Activated CD4-positive, alpha-beta T cell treated with anti-CD3 and anti-CD28 coated beads for 36 hours (primary cell): Measurements from ENCODE around the gene WDR55. TPM values are rescaled to one million over a fixed set of nuclear protein-coding genes. Genes with fewer than 3 reads are reported as not detected.
"Not testable (repeated sequence)": the region's sequence is repeated elsewhere in the genome, so short reads cannot be mapped to it uniquely, and the experiment has no call there.

Source experiments
- ATAC-seq: fragments of 200-7000 bp; cut with Tn5 transposase; one replicate; pipeline ENCODE4 v1.10.0; 2021; ENCODE audit warnings: mild to moderate bottlenecking, moderate library complexity
- CTCF ChIA-PET: fragments of 350-600 bp; sonication (Branson Sonifier 250); formaldehyde crosslinking; loops from one replicate; lab custom pipeline; 2021; ENCODE audit warnings: antibody characterized with exemption; lab: Charles Lee
- POLR2A ChIA-PET: fragments of 350-600 bp; sonication (Branson Sonifier 250); formaldehyde crosslinking; loops from one replicate; lab custom pipeline; 2021; ENCODE audit warnings: antibody characterized with exemption, inconsistent platforms; lab: Charles Lee
- DNase-seq: peaks from one replicate; pipeline ENCODE4 v3.0.0-alpha.2; 2020
- H3K27ac Mint-ChIP-seq: one replicate; pipeline ENCODE4 v1.8.0; 2021; ENCODE audit warnings: mixed read lengths
- H3K27me3 Mint-ChIP-seq: one replicate; pipeline ENCODE4 v1.8.0; 2021; ENCODE audit warnings: mixed read lengths
- H3K36me3 Mint-ChIP-seq: one replicate; pipeline ENCODE4 v1.8.0; 2021; ENCODE audit warnings: low read depth, mixed read lengths
- H3K4me1 Mint-ChIP-seq: one replicate; pipeline ENCODE4 v1.8.0; 2021; ENCODE audit warnings: mixed read lengths
- H3K4me3 Mint-ChIP-seq: one replicate; pipeline ENCODE4 v1.8.0; 2021; ENCODE audit warnings: mild to moderate bottlenecking, moderate library complexity, mixed read lengths
- H3K9me3 Mint-ChIP-seq: one replicate; pipeline ENCODE4 v1.8.0; 2021; ENCODE audit warnings: low read depth, mixed read lengths
- intact Hi-C, 2 experiments: fragments of 100-400 bp; cut with DNase I in 1 of 2; cut with micrococcal nuclease in 1 of 2; formaldehyde crosslinking; loops; one replicate each; pipeline versions ENCODE4 v1.14.2 to v1.15.1; 2022 to 2024; cut with DNase I, micrococcal nuclease
- total RNA-seq, 2 experiments: library from RNA; stranded (reverse); gene quantifications; one replicate each; pipeline ENCODE4 v1.2.3, GENCODE V29; 2021

Gene WDR55
- total RNA-seq, 2 experiments from 2014 or later, result 25.9 to 31.7 TPM

DNA sequence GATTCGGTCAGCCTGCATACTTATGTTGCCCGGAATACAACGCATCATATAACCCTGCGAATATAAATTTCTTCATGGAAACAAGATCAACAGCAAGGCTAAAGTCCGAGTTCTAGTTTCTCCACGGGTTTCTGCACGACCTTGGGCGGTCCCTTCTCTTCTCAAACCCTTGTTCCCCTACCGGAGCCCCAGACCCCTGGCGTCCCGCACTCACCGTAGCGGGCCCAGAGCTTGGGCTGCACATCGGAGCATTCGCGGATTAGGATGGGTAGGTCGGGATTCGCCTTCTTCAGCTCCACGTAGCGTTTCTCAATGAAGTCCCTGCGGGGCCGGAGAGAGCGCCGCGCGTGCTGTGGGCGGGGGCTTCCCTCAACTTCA, 17.7 kb upstream of the WDR55 start:
- POLR2A ChIA-PET, result interaction anchor here (0.6 to 2.0 kb wide), 14 partner anchors 8 to 245 kb away, joined by 3 to 17 read pairs (median 8); partner anchors contain the start of genes ANKHD1, EIF4EBP3, HARS1 and HARS2
- no peak for DNase-seq
- peak; percentile 14 for ATAC-seq

DNA sequence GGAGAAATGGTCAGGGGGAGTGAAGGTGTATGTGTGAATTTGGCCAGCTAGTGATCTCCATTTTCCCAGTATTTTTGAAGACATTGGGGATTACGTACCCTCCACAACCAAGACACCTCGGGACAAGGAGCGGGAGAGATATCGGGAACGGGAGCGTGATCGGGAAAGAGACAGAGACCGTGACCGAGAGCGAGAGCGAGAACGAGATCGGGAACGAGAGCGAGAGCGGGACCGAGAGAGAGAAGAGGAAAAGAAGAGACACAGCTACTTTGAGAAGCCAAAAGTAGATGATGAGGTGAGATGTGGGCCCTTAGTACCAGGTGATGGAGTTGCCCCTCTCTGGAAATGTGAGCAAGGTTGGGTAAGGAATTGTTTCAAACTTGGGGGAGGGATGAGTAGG, 5.8 kb upstream of the WDR55 start:
- Mint-ChIP-seq H3K4me3 (no peak overlapping the region), H3K36me3 (peaks cover 60% of the 10 kb centered on the region), H3K27me3 (no peaks in the 10 kb centered on the region), H3K27ac (peak overlapping the region; percentile 9), H3K4me1 (no peaks in the 10 kb centered on the region), H3K9me3 (no peaks in the 10 kb centered on the region)
- CTCF ChIA-PET, result interaction anchor here (0.6 to 1.2 kb wide), 3 partner anchors 8 to 733 kb away, joined by 3 read pairs; partner anchors contain the start of genes IK and NDUFA2
- intact Hi-C loops, result no loop called here
- POLR2A ChIA-PET, result no interaction called here
- DNase-seq, result no peak
- no peak for ATAC-seq

More for the DNA sequence above, 17.7 kb upstream of the WDR55 start:
- H3K27ac Mint-ChIP-seq, result peak overlapping the region; percentile 98
- H3K4me3 Mint-ChIP-seq, result peak overlapping the region; percentile 97
- CTCF ChIA-PET, result interaction anchor here (0.6 to 2.3 kb wide), 18 partner anchors 7 to 403 kb away, joined by 3 to 13 read pairs (median 4); partner anchors contain the start of genes CD14, EIF4EBP3, HARS1 and HARS2
- peaks cover 52% of the 10 kb centered on the region for H3K36me3 Mint-ChIP-seq
- intact Hi-C loops, result loop anchor here (1.0 to 5.0 kb wide), 10 partner anchors 8 to 246 kb away; partner anchors contain the start of genes EIF4EBP3 (in 2 of the 2), HARS1 (in 2 of the 2), HARS2 (in 2 of the 2) and TMCO6 (in 2 of the 2)
- no peaks in the 10 kb centered on the region for H3K27me3 Mint-ChIP-seq
- H3K9me3 Mint-ChIP-seq, result no peaks in the 10 kb centered on the region
- H3K4me1 Mint-ChIP-seq, result peaks cover 27% of the 10 kb centered on the region

DNA sequence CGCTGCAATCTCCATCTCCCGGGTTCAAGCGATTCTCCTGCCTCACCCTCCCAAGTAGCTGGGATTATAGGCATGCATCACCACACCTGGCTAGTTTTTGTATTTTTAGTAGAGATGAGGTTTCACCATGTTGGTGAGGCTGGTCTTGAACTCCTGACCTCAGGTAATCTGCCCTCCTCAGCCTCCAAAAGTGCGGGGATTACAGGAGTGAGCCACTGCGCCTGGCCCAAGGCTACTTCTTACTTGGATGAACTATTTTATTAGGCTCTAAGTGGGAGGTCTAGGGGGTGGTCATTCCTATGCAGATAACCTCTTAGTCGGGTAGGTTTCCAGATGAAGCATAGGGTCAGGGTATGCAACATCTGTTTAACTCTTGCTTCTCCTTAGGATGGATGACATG, 4.3 kb upstream of the WDR55 start:
- H3K27me3 Mint-ChIP-seq, DNase-seq, H3K4me1 Mint-ChIP-seq, intact Hi-C loops, H3K9me3 Mint-ChIP-seq, H3K27ac Mint-ChIP-seq, ATAC-seq, POLR2A ChIA-PET, H3K4me3 Mint-ChIP-seq: not testable (repeated sequence)
- peaks cover 50% of the 10 kb centered on the region for H3K36me3 Mint-ChIP-seq
- CTCF ChIA-PET, result interaction anchor here (0.6 kb wide), 1 partner anchor 298 kb away, joined by 3 read pairs; no protein-coding TSS in a partner anchor

DNA sequence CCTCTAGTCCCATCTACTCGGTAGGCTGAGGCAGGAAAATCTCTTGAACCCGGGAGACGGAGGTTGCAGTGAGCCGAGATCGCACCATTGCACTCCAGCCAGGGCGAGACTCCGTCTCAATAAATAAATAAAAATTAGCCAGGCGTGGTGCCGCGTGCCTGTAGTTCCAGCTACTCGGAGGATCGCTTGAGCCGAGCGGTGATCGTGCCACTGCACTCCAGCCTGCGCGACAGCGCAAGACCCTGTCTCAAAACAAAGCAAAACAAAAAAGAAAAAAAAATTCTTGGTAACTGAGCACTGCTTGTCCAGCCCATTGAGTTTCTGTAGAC, 710 bp upstream of the WDR55 start:
- peaks cover 56% of the 10 kb centered on the region for H3K36me3 Mint-ChIP-seq
- H3K27me3 Mint-ChIP-seq, result no peaks in the 10 kb centered on the region
- H3K9me3 Mint-ChIP-seq, result no peaks in the 10 kb centered on the region
- ChIA-PET POLR2A (interaction anchor here (0.6 to 2.6 kb wide), 5 partner anchors 17 to 559 kb away, joined by 3 to 17 read pairs (median 4); partner anchors contain the start of genes EIF4EBP3, HARS1, HARS2 and IK), CTCF (interaction anchor here (0.6 to 1.5 kb wide), 4 partner anchors 16 to 255 kb away, joined by 3 to 5 read pairs (median 4); partner anchors contain the start of genes EIF4EBP3, IK and NDUFA2)
- H3K27ac Mint-ChIP-seq, result peak overlapping the region; percentile 96
- H3K4me3 Mint-ChIP-seq, result peak overlapping the region; percentile 98
- intact Hi-C loops, result loop anchor here (1.0 to 2.0 kb wide), 7 partner anchors 17 to 263 kb away; partner anchors contain the start of genes ANKHD1 (in 2 of the 2), APBB3 (in 2 of the 2), HARS1 (in 2 of the 2) and HARS2 (in 2 of the 2)
- no peak for DNase-seq
- H3K4me1 Mint-ChIP-seq, result peaks cover 28% of the 10 kb centered on the region
- no peak for ATAC-seq

DNA sequence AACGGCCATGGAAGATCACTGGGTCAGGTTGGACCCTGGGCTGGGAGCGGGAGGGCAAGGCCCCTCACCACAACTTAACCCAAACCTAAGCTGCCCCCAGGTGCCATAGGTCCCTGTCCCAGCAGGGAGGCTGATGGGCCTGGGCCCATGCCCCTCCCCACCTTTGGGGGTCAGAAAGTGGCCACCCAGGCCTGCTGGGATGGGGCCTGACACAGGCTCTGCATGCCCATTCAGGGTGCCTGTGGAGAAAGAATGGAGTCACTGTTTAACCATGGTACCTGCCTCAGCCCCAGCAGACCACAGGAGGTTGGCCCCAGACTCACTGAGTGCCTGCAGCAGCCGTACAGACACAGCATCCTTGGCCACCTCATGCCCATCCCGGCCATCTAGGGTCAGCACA, 6.3 kb downstream of the WDR55 start:
- H3K27me3 Mint-ChIP-seq, H3K4me3 Mint-ChIP-seq, intact Hi-C loops, CTCF ChIA-PET, H3K27ac Mint-ChIP-seq, POLR2A ChIA-PET, DNase-seq, H3K9me3 Mint-ChIP-seq, ATAC-seq: not testable (repeated sequence)
- H3K4me1 Mint-ChIP-seq, result peaks cover 19% of the 10 kb centered on the region
- H3K36me3 Mint-ChIP-seq, result peaks cover 57% of the 10 kb centered on the region

DNA sequence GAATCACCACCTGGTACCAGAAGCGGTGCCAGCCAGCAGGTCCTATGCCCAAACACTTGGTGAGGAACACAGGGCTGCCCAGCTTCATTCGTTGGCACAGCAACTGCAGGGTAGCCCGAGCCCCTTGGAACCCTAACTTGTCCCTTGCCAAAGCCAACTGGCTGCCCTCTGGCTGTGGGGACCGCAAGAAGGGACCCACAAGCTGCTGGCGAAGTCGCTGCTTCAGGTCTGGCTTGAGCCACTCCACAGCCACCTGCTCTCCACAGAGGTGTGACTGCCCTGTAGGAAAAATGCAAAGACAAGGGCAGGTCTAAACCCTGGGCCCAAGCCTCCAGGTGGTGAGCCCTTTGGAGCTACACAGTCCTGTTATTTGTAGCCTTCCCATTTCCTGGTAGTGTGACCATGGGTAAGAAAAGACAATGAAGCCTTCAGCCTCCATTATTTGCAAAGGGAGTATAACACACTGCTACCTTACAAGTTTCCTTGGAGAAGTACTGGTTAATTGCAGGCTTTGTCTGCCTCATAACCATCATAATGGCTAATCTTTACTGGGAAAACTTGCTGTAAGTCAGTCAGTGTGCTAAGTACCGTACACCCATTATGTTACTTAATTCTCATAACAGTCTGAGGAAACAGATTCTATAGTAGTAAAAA, 6.9 kb downstream of the WDR55 start:
- POLR2A ChIA-PET, result interaction anchor here (1.2 kb wide), 1 partner anchor 26 kb away, joined by 4 read pairs; no protein-coding TSS in a partner anchor
- ATAC-seq, result no peak
- intact Hi-C loops, result no loop called here
- no peaks in the 10 kb centered on the region for H3K9me3 Mint-ChIP-seq
- peaks cover 13% of the 10 kb centered on the region for H3K4me1 Mint-ChIP-seq
- CTCF ChIA-PET, result interaction anchor here (0.9 kb wide), 1 partner anchor 29 kb away, joined by 3 read pairs; the partner anchor contains the start of gene ZMAT2
- no peak overlapping the region for H3K27ac Mint-ChIP-seq
- H3K36me3 Mint-ChIP-seq, result peaks cover 55% of the 10 kb centered on the region
- no peaks in the 10 kb centered on the region for H3K27me3 Mint-ChIP-seq
- no peak overlapping the region for H3K4me3 Mint-ChIP-seq
- no peak for DNase-seq

DNA sequence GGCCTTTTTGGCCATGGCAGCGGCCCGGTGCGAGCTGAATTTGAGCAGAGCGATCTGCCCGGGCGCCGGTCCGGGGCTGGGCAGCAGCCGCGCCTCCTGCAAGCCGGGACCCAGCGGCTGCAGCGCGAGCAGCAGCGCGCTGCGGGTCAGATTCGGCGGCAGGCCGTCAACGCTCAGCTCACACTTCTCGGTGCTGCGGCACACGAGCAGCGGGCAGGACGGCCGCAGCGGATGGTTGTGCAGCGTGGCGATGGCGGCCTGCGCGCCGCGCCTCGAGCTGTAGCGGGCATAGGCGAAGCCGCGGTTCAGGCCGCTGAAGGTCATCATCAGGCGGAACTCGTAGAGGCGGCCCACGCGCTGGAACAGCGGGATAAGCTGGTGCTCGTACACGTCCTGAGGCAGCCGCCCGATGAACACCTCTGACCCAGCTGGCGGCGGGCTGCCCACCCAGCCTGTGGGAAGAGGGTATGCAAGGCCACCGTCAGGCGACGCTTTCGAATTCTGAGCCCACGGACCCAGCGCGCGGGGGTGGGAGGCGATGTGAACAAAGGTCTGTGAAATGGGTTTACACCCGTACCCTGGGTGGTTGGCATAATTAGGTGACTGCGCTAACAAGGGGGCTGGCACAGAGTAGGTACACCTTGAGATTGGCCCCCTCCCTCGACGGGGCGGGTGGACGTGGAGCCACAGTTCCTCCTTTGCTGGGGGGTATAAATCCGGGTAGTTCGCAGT, 7.9 kb downstream of the WDR55 start:
- ATAC-seq (no peak), DNase-seq (peak; percentile 27)
- Mint-ChIP-seq H3K27me3 (no peaks in the 10 kb centered on the region), H3K4me3 (no peak overlapping the region), H3K27ac (no peak overlapping the region), H3K9me3 (no peaks in the 10 kb centered on the region), H3K4me1 (peaks cover 3% of the 10 kb centered on the region), H3K36me3 (peaks cover 48% of the 10 kb centered on the region)
- ChIA-PET CTCF (interaction anchor here (0.9 kb wide), 1 partner anchor 28 kb away, joined by 3 read pairs; the partner anchor contains the start of gene ZMAT2), POLR2A (interaction anchor here (1.2 kb wide), 1 partner anchor 27 kb away, joined by 4 read pairs; no protein-coding TSS in a partner anchor)
- intact Hi-C loops, result no loop called here

DNA sequence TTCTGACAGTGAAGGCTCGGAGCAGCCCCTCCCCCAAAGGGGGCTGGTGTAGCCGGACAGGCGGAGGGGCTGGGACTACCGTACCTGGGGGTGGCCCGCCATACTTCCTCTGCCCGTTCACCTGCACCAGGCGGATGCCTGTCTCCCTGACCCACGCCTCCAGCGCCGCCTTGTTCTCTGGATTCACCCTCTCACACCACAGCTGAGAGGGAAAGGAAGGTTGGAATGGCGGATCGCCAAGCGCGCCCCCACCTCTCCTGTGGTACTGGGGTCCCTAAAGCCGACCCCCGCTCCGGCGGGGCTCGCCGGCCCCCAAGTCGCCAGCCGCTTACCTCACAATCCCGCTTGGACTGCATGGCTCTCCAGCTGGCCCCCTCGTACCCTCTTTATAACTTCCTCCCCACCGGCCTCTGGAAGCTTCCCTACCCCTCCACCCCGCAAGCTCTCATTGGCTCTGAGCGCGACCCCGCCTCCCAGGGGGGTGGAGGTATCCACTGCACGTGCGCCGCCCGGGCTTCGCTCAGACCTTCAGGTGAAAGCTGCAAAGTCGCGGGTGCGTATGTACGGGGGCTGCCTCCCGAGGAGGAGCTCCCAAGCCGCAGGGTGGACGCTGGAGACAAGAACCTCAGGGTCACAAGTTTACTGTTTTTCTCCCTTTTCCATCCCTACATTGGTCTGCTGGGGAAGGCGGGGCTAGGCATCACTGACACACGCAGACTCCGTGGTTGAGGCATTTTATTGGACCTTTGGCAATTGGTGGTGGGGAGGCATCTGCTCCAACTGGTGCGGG, 8.7 kb downstream of the WDR55 start, which contains the start of gene DND1:
DND1 (minus strand) TSS at position 390 of the 790 bp plus-strand sequence; CDS start at position 356, 34 bp downstream.
- Mint-ChIP-seq H3K27me3 (no peaks in the 10 kb centered on the region), H3K4me1 (peaks cover 3% of the 10 kb centered on the region), H3K27ac (no peak within 1 kb of the TSS), H3K4me3 (no peak within 1 kb of the TSS), H3K36me3 (peaks cover 47% of the 10 kb centered on the region), H3K9me3 (no peaks in the 10 kb centered on the region)
- DNase-seq (no peak), ATAC-seq (no peak)
- CTCF ChIA-PET, result no interaction called here
- POLR2A ChIA-PET, result interaction anchor here (0.7 kb wide), 1 partner anchor 17 kb away, joined by 3 read pairs; the partner anchor contains the start of genes HARS1 and HARS2
- intact Hi-C loops, result no loop called here

DNA sequence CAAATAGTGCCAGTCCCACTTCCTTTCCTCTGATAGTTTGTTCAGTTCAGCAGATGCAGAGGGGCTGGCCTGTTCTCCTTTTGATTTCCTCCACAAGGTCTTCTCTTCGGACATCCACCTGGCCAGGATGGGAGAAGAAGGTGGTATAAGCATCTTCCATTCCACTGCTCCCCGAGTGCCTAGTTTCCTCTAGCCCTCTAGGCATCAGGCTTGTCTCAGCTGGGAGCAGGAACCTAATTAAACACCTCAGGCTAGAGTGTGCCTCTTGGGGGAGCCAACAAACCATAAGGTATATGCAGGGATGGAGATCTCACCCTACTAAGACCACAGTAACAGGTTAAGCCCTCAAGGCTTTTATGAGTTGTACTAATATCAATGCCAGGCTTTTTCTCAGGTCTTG, 9.5 kb downstream of the WDR55 start:
- Mint-ChIP-seq H3K27me3 (no peaks in the 10 kb centered on the region), H3K4me1 (peaks cover 3% of the 10 kb centered on the region), H3K27ac (no peak overlapping the region), H3K4me3 (no peak overlapping the region), H3K36me3 (peaks cover 42% of the 10 kb centered on the region), H3K9me3 (no peaks in the 10 kb centered on the region)
- ATAC-seq, result peak; percentile 18
- CTCF ChIA-PET, result interaction anchor here (0.7 kb wide), 1 partner anchor 26 kb away, joined by 3 read pairs; no protein-coding TSS in a partner anchor
- POLR2A ChIA-PET, result interaction anchor here (0.7 kb wide), 1 partner anchor 17 kb away, joined by 3 read pairs; the partner anchor contains the start of genes HARS1 and HARS2
- intact Hi-C loops, result no loop called here
- no peak for DNase-seq

DNA sequence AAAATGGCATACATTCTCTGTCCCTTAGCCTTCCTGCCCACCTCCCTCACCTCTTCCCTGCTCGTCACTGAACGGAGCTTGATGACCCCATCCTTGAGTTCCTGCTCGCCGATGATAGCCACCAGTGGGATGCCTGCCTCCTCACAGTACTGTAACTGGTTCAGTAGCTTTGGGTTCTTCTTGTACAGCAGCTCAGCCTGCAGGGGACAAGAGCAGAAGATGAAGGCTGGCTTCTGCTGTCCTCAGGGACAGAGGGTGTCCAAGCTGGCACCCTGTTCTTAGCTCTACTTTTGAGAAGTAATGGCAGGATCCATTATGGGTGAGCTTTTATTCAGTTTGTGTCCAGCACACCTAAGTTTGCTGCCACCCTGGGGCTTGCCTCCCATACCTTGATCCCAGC, 9.9 kb downstream of the WDR55 start:
- ChIA-PET POLR2A (interaction anchor here (0.6 kb wide), 1 partner anchor 941 kb away, joined by 3 read pairs; no protein-coding TSS in a partner anchor), CTCF (interaction anchor here (0.7 kb wide), 1 partner anchor 27 kb away, joined by 3 read pairs; no protein-coding TSS in a partner anchor)
- ATAC-seq (no peak), DNase-seq (no peak)
- Mint-ChIP-seq H3K36me3 (peaks cover 38% of the 10 kb centered on the region), H3K4me1 (peaks cover 3% of the 10 kb centered on the region), H3K4me3 (no peak overlapping the region), H3K27ac (no peak overlapping the region), H3K27me3 (no peaks in the 10 kb centered on the region), H3K9me3 (no peaks in the 10 kb centered on the region)
- intact Hi-C loops, result no loop called here
